B cell (primary cell): ENCODE data around the gene GALR3. TPM values are rescaled to one million over a fixed set of nuclear protein-coding genes. Genes with fewer than 3 reads are reported as not detected.
A peak's percentile ranks its signal among the peaks of the same experiment; 100 is the strongest.

ENCODE experiments used
- ATAC-seq: fragments of 200-7000 bp; cut with Tn5 transposase; one replicate; pipeline ENCODE4 v1.10.0; 2021; ENCODE audit warnings: low read depth, mild to moderate bottlenecking, moderate number of reproducible peaks, moderate library complexity
- CTCF ChIA-PET: fragments of 350-600 bp; sonication (Branson Sonifier 250); formaldehyde crosslinking; loops from one replicate; lab custom pipeline; 2021; ENCODE audit warnings: antibody characterized with exemption, inconsistent platforms; lab: Charles Lee
- POLR2A ChIA-PET: fragments of 350-600 bp; sonication (Branson Sonifier 250); formaldehyde crosslinking; loops from one replicate; lab custom pipeline; 2021; ENCODE audit warnings: antibody characterized with exemption; lab: Charles Lee
- DNase-seq: peaks from one replicate; pipeline ENCODE4 v3.0.0; 2013
- H2AFZ ChIP-seq: 2 replicates; pipeline ENCODE4 v1.6.1; 2012; ENCODE audit warnings: mild to moderate bottlenecking, low read depth, low read length; ENCODE audit not compliant: insufficient read depth, poor library complexity, severe bottlenecking
- H3K27ac ChIP-seq, 2 donors: 1 replicate in 1 of 2; 2 replicates in 1 of 2; pipeline ENCODE4 v1.5.1; 2012 to 2013; ENCODE audit warnings: low read length in 2 of 2, mild to moderate bottlenecking in 2 of 2, moderate library complexity in 1 of 2
- H3K27me3 ChIP-seq, 4 experiments: fragments of 200-600 bp in 1 of 4; sonication (generic) in 1 of 4; replicated peaks in 1 of 4; 1 replicate in 2 of 4; 2 replicates in 2 of 4; pipeline versions ENCODE4 v1.6.1 to v1.7.0; 2013 to 2016; ENCODE audit warnings: low read length in 3 of 4, mild to moderate bottlenecking in 2 of 4, mixed read lengths in 1 of 4, moderate library complexity in 1 of 4; ENCODE audit not compliant: insufficient read depth in 4 of 4, control insufficient read depth in 3 of 4; ENCODE audit errors: control extremely low read depth in 1 of 4
- H3K36me3 ChIP-seq, 2 experiments: replicated peaks in 1 of 2; 1 replicate in 1 of 2; 2 replicates in 1 of 2; pipeline versions ENCODE4 v1.6.1 to v1.7.1; 2013; ENCODE audit warnings: low read length in 1 of 2; ENCODE audit not compliant: insufficient read depth in 2 of 2, control insufficient read depth in 1 of 2; ENCODE audit errors: control extremely low read depth in 1 of 2, extremely low read depth in 1 of 2
- H3K4me1 ChIP-seq, 2 donors: fragments of 200-600 bp in 1 of 2; sonication (generic) in 1 of 2; 1 replicate in 1 of 2; 2 replicates in 1 of 2; pipeline versions ENCODE4 v1.5.1 to v1.6.1; 2013 to 2017; ENCODE audit warnings: low read length in 2 of 2; ENCODE audit not compliant: control insufficient read depth in 2 of 2, insufficient read depth in 2 of 2
- H3K4me2 ChIP-seq: replicated peaks from 2 replicates; pipeline ENCODE3; 2012; ENCODE audit warnings: mild to moderate bottlenecking, low read depth, low read length; ENCODE audit not compliant: poor library complexity, severe bottlenecking
- H3K4me3 ChIP-seq, 5 experiments: fragments of 200-600 bp in 1 of 5; sonication (generic) in 1 of 5; 1 replicate in 3 of 5; 2 replicates in 2 of 5; pipeline versions ENCODE4 v1.5.1 to v1.7.0; 2011 to 2016; ENCODE audit warnings: low read length in 4 of 5, mild to moderate bottlenecking in 4 of 5, low read depth in 2 of 5, control low read depth in 1 of 5, moderate library complexity in 1 of 5; ENCODE audit not compliant: insufficient read depth in 1 of 5; ENCODE audit errors: control extremely low read depth in 1 of 5, extremely low read depth in 1 of 5
- H3K79me2 ChIP-seq: fragments of 200-600 bp; sonication (generic); one replicate; pipeline ENCODE4 v1.6.0; 2016; ENCODE audit warnings: low read length; ENCODE audit not compliant: control insufficient read depth, insufficient read depth
- H3K9ac ChIP-seq: fragments of 200-600 bp; sonication (generic); 2 replicates; pipeline ENCODE4 v1.6.1; 2017; ENCODE audit warnings: mild to moderate bottlenecking, low read length, moderate library complexity
- H3K9me3 ChIP-seq, 3 donors: one replicate each; pipeline versions ENCODE4 v1.6.1 to v1.7.1; 2013; ENCODE audit warnings: low read length in 2 of 3; ENCODE audit not compliant: control insufficient read depth in 2 of 3, insufficient read depth in 1 of 3; ENCODE audit errors: control extremely low read depth in 1 of 3
- H4K20me1 ChIP-seq: 2 replicates; pipeline ENCODE4 v1.6.0; 2012; ENCODE audit warnings: mild to moderate bottlenecking, low read length; ENCODE audit not compliant: insufficient read depth, control insufficient read depth, poor library complexity, severe bottlenecking
- H3K27ac Mint-ChIP-seq: one replicate; pipeline ENCODE4 v1.8.0; 2021; ENCODE audit warnings: mixed read lengths
- H3K27me3 Mint-ChIP-seq: one replicate; pipeline ENCODE4 v1.8.0; 2021; ENCODE audit warnings: mixed read lengths
- H3K4me1 Mint-ChIP-seq: one replicate; pipeline ENCODE4 v1.8.0; 2021; ENCODE audit warnings: mixed read lengths
- H3K4me3 Mint-ChIP-seq: one replicate; pipeline ENCODE4 v1.8.0; 2021; ENCODE audit warnings: mixed read lengths
- H3K9me3 Mint-ChIP-seq: one replicate; pipeline ENCODE4 v1.8.0; 2022; ENCODE audit warnings: mixed read lengths; ENCODE audit not compliant: insufficient read depth
- CTCF ChIP-seq: fragments of 200-600 bp; IDR thresholded peaks from one replicate; pipeline ENCODE4 v1.8.0; 2022; ENCODE audit warnings: antibody characterized with exemption, mild to moderate bottlenecking
- EZH2 ChIP-seq: IDR thresholded peaks from 2 replicates; pipeline ENCODE4 v1.6.1; 2012; ENCODE audit warnings: borderline replicate concordance, low read depth, mild to moderate bottlenecking, moderate library complexity, low read length; ENCODE audit not compliant: insufficient read depth, poor library complexity, severe bottlenecking
- WGBS: methylation state at CpG from one replicate; pipeline ENCODE4 v1.1.5; 2013; ENCODE audit warnings: missing lambda C conversion rate; ENCODE audit not compliant: insufficient coverage; 5-methylcytosine and 5-hydroxymethylcytosine counted together
- intact Hi-C: fragments of 100-400 bp; cut with micrococcal nuclease; formaldehyde crosslinking; loops from one replicate; pipeline ENCODE4 v1.10.0; 2022
- polyA minus RNA-seq: library from RNA; depleted of rRNA, polyadenylated mRNA; stranded (reverse); fragments of >200 nt; gene quantifications from 2 replicates; pipeline ENCODE4 v1.2.3, GENCODE V29; 2012
- polyA plus RNA-seq: library from polyadenylated mRNA; depleted of rRNA; stranded (reverse); fragments of >200 nt; gene quantifications from 2 replicates; pipeline ENCODE4 v1.2.3, GENCODE V29; 2012
- total RNA-seq, 2 donors: library from RNA; stranded (reverse); fragments of 120-200 nt in 1 of 2; gene quantifications; 1 replicate in 1 of 2; 2 replicates in 1 of 2; pipeline versions ENCODE4 v1.2.3 to v1.2.4, GENCODE V29; 2013 to 2022

GALR3 gene
- total RNA-seq: not detected in 2 replicates
- not detected for total RNA-seq (2013)
- polyA plus RNA-seq: not detected in 2 replicates
- not detected in 2 replicates for polyA minus RNA-seq

- Histone ChIP-seq H3K36me3 (no peaks in the 10 kb centered on the region), H3K4me1 (peaks cover 8 to 11% of the 10 kb centered on the region in 2 donors), H3K27ac (no peak within 1 kb of the TSS), H3K79me2 (no peaks in the 10 kb centered on the region), H2AFZ (no peak within 1 kb of the TSS), H3K4me3 (no peak within 1 kb of the TSS), H3K27me3 (peaks cover 0 to 32% (median 9%) of the 10 kb centered on the region in 4 experiments), H3K9ac (no peak within 1 kb of the TSS), H4K20me1 (no peaks in the 10 kb centered on the region), H3K9me3 (no peaks in the 10 kb centered on the region), H3K4me2 (no peak within 1 kb of the TSS)
- H3K27me3 Mint-ChIP-seq: peaks cover 27% of the 10 kb centered on the region
- no peak for ATAC-seq
- 97% methylated on average over 17 of the region's 21 CpGs for WGBS
- no peaks in the 10 kb centered on the region for H3K9me3 Mint-ChIP-seq
- ChIA-PET CTCF (interaction anchor here (0.6 to 5.1 kb wide), 3 partner anchors 40 to 135 kb away, joined by 3 to 13 read pairs (median 3); no protein-coding TSS in a partner anchor), POLR2A (no interaction called here)
- peaks cover 12% of the 10 kb centered on the region for H3K4me1 Mint-ChIP-seq
- H3K4me3 Mint-ChIP-seq: peak within 1 kb of the TSS; percentile 68
- no peak for TF ChIP-seq CTCF
- TF ChIP-seq EZH2: no peak
- H3K27ac Mint-ChIP-seq: no peak within 1 kb of the TSS
- intact Hi-C loops: no loop called here
- no peak for DNase-seq
Measured at GRCh38 chr22:37823134-37823985, at the start of gene GALR3. Gene GALR3 (plus strand): TSS chr22:37823382. CDS start chr22:37823407, 25 bp downstream.

DNA sequence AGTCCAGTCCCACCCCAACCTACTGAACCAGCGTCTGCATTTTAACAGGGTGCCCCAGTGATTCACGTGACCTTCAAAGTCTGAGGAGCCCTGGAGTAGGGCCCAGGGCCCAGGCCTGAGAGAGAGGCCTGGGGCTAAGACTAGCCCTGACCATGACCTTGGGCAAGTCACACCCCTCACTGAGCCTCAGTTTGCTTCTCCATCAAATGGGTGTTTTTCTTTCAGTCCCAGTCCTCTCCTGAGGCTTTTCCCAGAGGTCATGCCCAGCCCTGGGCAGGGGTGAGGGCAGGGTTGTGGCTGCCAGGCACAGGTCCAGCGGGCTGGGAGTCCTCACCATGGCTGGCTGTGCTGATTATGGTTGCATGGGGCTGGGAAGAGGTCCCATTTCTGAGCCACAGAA, 48.5 kb upstream of the GALR3 start:
- Mint-ChIP-seq H3K27me3 (no peaks in the 10 kb centered on the region), H3K4me3 (no peak overlapping the region)
- intact Hi-C loops: no loop called here

More for the DNA sequence above, 48.5 kb upstream of the GALR3 start:
- POLR2A ChIA-PET: no interaction called here
- Histone ChIP-seq H3K79me2 (no peaks in the 10 kb centered on the region), H3K27me3 (no peaks in the 10 kb centered on the region), H3K4me3 (no peak overlapping the region), H3K9me3 (no peaks in the 10 kb centered on the region), H2AFZ (no peak overlapping the region), H3K9ac (no peak overlapping the region), H3K4me2 (no peak overlapping the region), H3K4me1 (peaks cover 0 to 10% of the 10 kb centered on the region in 2 donors), H3K27ac (no peak overlapping the region), H4K20me1 (no peaks in the 10 kb centered on the region), H3K36me3 (peaks cover 0 to 20% of the 10 kb centered on the region in 2 experiments)
- 100% methylated on average over 3 of the region's 3 CpGs for WGBS
- ATAC-seq: no peak
- no peak for DNase-seq
- Mint-ChIP-seq H3K27ac (no peak overlapping the region), H3K9me3 (no peaks in the 10 kb centered on the region), H3K4me1 (peaks cover 12% of the 10 kb centered on the region)
- CTCF ChIA-PET: no interaction called here
- TF ChIP-seq EZH2 (no peak), CTCF (no peak)
